HG03139 (cell line): ENCODE data around the gene BCLAF3.

Experiments used
- ATAC-seq: cut with Tn5 transposase; IDR thresholded peaks from one replicate; pipeline ENCODE4 v1.9.1; 2021; ENCODE audit not compliant: unreplicated experiment

BCLAF3 gene

DNA sequence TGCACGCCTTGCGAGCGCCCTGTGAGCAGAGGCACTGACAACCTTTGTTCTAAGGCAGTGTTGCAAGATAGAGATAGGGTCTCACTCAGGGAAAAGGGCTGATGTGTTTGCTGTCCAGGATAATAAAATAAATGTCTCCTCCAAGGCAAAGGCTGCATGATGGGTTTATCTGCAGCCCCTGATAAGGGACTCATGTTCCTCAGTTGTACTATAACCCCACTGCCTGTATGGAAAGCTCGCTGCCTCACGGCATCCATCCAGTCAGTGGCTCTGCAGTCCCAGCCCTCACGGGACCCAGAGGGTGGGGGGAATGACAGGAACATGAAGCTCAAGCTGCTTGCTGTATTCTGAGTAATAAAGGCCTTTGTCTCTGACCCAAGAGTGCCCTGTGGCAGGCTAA is 22.6 kb downstream of the BCLAF3 start:
- no peak for ATAC-seq

DNA sequence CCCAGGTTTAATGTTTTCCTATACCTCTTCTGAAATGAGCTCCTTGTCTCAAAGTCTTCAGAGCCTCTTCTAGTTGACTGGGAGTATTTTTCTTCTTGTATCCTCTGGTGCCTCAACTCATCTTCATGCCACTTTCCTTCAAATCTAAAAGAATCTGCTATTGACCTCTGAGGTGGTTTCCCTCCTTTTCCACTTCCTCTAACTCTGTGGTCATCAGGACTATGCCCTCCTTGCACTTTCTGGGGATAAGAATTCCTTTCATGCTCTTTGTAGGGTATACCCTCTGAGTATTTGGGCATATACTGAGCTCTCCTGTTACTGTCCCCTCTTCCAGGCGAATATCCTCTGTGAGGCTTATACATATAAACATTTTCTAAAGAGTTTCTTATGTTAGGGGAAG is 24.8 kb downstream of the BCLAF3 start:
- no peak for ATAC-seq

DNA sequence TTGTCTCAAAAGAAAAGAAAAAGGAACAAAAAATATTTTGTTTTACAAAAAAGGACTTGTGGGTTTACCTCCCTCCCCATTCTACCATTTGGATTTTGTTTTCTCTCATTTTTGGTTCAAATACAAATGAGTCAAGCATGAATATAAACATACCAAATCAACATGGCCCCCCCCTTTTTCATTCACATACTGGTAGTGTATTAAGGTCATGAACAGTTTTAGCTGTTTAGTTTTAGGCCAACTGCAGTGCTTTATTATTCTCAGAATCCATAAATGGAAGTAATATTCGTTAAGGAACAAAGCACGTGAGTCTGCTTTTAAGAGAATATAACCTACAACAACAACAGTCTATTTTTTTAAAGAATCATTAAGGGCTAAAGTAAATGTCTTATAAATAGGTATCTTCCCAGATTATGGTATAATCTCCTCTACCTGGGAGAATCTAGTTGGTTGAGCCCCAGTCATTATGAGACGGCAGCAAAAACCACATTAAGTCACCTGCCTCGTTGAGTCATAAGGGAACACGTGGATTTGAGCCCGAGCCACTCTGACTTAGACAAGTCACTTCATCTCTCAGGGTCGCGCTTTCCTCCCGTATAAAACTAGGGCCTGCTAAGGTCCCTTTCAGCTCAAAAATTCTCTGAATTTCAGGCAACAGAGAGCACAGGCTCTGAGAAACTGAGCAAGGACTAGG is 26.7 kb downstream of the BCLAF3 start:
- ATAC-seq, result peak; percentile 71

DNA sequence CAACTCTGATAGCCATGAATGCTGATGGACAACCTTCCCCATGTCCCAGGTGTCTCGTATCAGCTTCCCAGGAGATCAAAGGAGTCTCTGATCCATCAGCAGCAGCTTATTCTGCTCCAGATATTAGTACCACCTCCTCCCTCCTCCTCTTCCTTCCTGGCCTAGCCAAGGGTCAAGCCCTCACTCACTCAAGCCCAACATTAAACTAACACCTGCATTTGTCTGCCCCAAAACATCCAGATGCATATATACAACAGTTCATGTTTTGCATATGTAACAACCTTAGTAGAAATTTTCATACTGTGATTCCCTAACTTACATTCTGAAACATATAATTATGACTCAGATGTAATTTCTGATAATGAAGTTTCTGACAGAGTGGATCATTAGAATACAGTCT is 29.9 kb downstream of the BCLAF3 start:
- ATAC-seq, result no peak

DNA sequence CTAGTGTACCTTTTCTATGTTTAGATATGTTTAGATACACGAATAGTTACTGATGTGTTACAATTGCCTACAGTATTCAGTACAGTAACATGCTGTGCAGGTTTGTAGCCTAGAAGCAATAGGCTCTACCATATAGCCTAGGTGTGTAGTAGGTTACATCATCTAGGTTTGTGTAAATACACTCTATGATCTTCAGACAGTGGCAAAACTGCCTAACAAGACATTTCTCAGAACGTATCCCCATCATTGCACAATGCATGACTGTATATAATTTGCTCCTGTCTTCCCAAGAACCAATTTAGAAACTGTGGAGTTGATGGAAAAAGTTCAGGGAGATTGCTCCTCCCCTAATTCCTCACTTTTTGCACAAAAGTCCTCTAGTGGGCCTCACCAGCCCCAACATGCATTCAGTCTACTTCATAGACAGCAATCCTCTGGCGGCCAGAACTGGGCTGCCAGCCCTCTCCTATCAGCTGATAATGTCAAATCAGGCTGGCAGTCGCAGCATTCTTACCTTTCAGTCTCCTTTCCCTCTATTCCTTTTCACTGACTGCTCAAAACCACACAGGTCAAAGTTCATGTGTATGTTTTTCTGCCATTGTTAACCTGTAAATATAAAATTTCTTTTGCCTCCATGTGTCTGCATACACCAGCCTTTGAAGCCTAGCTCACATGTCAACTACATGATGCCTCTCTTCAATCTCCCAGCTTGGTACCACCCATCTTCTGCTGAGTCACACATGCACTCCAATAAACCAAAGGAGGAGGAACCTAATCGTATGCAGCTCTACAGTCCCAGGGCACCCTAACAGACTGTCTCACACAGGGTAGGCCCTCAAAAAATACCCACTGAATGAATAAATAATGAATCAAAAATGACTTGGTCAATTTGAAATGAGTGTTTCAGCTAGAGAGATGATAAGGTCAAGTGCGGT is 32.0 kb downstream of the BCLAF3 start:
- no peak for ATAC-seq

DNA sequence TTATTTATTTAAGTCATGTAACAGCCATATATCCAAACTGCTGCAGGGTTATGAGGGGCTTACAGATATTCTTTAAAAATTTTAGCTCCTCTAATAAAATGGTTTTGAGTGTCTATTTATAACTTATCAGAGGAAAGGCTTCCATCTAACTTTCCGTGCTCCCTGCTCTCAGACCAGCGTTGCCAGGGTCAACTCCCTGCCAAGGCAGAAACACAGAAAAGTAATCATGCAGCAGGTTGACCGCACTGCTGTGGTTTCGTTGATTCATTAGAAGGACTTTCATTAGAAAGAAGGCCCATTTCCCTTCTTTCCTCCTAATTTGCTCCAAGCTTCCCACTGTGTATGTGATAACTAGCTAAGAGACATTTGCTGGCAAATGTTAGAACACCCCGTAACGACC is 33.9 kb downstream of the BCLAF3 start:
- no peak for ATAC-seq

DNA sequence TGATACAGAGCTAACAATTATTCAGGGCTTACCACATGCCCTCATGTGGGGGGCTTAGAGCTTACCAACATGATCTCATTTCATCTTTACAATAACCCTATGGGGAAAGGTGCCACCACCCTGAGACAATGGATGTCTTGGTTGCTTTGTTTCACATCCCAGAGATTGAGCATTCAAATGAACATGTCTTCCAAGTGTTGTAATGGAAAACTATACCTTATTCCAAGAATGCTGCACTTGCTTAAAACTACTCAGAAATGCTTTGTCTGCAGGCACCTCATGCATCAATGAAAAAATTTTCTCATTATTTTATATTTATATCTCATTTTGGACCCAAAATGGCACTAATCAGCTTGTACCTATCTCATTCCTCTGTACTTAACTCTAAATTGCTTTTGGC is 34.6 kb downstream of the BCLAF3 start:
- no peak for ATAC-seq

DNA sequence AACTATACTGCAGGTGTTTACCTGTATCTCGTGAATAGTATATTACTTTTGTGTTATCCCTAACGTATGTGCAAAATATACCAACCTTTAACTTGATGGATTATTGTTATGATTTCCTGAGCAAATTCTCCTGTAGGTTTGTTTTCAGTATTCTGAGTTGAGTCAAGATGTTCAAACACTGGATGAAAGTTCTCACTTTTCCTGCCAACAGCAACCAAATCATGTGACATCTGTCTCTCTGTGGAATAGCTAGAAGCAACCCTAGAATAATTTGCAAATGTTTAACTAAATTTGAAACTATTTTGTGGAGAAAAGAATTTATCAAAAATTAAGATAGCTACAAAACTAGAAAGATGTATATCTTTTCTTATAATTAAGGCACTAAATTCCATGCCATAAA is 35.6 kb downstream of the BCLAF3 start:
- ATAC-seq, result no peak

DNA sequence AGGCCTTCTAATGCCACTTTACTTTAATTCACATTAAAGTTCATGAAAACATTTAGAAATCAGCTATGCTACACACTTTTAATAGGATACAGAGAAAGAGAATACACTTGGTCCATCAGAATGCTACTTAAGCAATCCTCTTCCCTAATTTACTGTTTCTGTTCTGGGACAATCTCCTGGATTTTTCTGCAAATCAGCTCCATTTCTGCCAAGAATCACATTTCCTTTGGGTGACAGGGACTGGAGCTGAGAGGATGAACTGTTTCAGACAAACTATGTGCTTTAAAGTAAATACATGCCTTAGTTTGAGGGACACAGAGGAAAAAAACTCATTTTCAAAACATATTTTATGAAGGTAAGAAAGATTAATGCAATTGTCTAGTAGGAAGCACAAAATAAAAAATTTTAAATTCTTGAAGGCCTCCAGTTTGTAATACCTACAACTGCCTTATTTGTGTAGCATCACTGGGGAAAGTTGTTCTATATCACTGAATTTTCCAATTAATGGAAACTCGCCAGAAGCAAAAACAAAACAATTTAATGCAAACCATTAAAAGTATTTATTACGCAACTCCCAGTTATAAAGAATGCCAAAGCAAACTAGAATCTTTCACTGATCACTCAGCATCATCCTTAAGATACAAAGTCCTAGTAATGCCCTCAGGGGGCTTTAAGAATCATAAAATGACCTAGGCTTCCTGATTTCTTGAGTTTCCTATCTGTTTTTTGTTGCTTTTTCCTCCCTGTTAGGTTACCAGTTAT is 36.3 kb downstream of the BCLAF3 start:
- ATAC-seq, result no peak

DNA sequence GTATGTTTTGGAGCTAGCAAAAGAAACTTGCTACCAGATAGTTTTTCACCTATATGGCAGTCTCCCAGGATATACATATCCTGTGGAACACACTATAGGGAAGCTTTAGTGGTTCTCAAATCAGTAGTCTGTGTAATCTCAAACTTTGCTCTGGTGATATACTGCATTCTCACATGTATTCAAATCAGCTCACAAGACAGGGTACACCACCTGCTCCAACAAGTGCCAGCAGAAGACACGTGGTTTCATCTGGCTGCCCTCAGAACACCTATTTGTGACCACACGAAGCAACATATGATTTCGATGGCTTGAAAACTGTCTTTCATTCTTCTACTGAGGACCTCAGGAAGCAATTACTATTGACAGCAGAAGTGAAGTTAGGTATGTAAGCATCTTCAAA is 37.7 kb downstream of the BCLAF3 start:
- ATAC-seq, result no peak

DNA sequence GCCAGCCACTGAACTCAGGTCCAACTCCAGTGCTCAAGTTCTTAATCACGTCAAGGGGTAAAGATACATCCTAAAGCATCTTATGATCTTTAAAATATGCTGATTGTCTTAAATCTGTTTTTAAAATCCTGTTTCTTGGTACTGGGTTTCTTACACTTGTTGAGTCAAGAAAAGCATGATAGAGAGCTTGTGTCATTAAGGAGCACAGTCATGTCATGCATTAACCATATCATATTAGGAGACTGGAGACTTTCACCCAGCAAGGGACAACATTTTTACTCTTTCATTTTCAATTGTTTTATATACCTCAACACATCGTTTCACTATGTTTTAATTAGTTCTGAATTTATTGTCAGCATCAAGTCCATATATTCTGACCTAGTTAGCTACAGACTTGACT is 41.5 kb downstream of the BCLAF3 start:
- no peak for ATAC-seq

DNA sequence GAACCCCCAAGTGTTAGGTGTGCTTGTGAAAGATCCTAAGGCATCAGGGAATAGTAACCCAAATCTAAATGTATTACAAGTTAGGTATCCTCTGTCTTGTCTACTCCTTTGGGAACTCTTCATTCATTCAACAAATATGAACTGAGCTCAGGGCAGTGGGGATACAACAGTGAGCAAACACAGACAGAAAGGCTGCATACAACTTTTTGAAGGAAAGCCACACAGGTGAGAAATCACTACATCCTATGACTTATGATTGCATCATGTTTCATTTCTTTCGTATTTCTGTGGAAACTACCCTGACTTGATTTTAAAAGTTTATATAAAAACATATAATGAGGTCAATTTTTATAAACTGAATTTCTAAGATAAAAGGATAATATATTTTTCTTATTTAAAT is 43.2 kb downstream of the BCLAF3 start:
- no peak for ATAC-seq
